Measurements from ENCODE around the gene ATG16L1.

ATG16L1 gene

DNA sequence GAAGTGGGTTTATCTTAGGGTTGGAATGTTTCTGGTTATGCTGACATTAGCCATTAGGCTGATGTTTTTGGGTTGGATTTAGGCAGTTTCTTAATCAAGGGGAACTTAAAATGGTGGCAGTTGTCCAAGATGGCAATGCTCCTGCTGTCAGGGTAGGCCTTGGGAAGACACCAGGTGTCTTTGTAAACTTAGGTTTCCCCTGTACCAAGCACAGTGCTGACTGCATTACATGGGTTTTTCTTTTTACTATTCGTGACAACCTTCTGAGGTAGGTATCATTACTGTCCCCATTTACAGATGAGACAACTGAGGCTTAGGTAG, 528 bp upstream of the ATG16L1 start:
- H3K4me3 ChIP-seq (ENCODE audit: low read depth, low read length) = peak overlapping the region; percentile 89
- DNase-seq (ENCODE audit: low read depth) = no peak

DNA sequence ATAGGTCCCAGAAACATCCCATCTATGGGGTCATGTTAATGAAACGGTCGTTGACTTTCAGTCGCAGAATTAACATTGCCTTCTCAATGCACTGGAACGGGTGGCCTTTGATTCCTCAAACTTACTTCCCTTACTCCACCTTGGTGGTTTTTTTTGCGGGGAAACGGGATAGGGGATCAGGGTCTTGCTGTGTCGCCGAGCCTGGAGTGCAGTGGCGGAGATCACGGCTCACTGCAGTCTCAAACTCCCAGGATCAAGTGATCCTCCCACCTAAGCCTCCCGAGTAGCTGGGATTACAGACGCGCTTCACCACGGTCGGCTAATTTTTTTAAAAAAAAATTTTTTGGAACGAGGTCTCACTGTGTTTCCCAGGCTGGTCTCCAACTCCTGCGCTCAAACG, 754 bp downstream of the ATG16L1 start:
- peak overlapping the region; percentile 89 for H3K4me3 ChIP-seq (ENCODE audit: low read depth, low read length)
- DNase-seq (ENCODE audit: low read depth) = no peak

DNA sequence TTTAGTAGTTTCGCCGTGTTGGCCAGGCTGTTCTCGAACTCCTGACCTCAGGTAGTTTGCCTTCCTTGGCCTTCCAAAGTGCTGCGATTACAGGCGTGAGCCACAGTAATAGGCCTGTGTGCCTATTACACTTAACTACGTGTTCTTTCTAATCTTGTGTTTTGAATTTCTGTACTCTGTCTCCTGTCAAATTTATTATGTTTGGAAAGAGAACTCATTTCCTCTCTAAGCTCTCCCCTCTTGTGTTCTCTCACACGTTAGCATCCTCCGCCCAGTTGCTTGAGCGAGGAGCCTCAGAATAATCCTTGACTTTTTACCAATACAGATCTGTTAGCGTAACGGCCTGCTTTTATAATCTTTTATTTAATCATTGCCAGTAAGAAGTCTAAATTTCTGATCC, 3.7 kb downstream of the ATG16L1 start:
- H3K4me3 ChIP-seq (ENCODE audit: low read depth, low read length) = no peak overlapping the region
- DNase-seq (ENCODE audit: low read depth) = no peak

DNA sequence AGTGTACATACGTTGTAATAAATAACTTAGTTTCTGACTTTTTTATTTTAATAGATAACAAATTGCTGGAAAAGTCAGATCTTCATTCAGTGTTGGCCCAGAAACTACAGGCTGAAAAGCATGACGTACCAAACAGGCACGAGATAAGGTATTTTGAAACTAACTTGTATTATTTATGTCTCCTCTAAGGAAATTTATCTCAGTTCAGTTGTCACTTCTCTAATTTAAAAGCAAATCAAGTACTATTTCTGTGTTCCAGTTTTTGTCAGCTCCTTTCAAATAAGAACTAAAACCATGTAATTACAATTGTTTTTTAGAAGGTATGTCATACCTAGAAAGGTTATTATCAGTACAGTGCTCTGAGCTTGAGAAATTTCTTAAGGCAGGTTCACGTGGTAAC, 4.6 kb downstream of the ATG16L1 start:
- H3K4me3 ChIP-seq (ENCODE audit: low read depth, low read length) = no peak overlapping the region

DNA sequence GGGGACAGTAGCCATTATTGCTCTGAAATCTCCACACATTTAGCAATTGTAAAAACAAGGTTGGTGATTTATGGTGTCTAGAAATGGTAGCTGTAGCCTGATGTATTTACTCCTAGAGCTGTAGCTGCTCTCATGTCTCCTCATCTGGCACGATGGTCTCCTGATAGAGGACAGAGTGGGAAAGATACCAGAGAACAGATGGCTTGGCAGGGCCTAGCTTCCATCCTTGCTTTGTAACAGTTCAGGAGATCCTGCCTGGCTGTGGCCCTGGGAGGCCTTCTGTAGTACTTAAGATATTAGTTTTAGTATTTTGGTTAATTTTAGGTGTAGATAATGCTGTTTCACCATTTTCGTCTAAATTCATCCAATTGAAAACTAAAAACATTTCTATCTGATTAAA, 6.7 kb downstream of the ATG16L1 start:
- no peak overlapping the region for H3K4me3 ChIP-seq (ENCODE audit: low read depth, low read length)
- DNase-seq (ENCODE audit: low read depth) = no peak

More for the DNA sequence above, 4.6 kb downstream of the ATG16L1 start:
- no peak for DNase-seq (ENCODE audit: low read depth)

DNA sequence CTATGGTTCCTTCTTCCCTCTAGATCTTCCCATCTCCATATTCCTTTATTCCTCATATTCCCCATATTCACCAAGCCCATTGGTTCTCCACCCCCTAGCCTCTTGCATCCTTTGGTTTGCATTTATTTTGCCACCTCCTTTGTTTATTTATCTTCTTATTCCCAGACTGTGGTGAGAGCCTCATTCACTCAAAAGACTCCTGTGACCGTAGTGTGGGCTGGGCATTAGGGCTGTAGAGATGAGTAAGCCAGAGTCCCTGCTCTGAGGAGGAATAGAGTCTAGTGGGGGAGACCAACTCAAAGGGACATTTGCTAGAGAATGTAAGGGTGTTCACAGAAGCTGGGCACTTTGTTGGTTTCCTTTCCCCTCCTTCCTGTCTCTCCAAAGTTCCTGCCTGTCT, 8.3 kb downstream of the ATG16L1 start:
- no peak overlapping the region for H3K4me3 ChIP-seq (ENCODE audit: low read depth, low read length)
- no peak for DNase-seq (ENCODE audit: low read depth)

DNA sequence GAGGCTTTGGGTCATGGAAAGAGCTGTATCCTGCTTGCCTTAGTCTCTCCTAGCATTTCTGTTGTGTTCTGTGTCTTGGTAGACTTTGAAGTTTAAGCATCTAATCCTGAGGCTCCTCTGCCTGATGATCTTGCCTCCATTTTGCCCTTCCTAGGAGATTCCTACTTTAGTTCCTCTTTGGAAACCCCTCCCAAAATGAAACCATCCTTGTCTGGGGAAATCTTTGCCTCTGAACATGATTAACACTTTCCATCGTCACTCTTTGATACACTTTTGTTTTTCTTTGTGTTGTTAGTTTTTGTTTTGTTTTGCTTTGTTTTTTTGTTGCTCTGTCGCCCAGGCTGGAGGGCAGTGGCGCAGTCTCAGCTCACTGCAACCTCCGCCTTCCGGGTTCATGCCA, 9.2 kb downstream of the ATG16L1 start:
- H3K4me3 ChIP-seq (ENCODE audit: low read depth, low read length) = no peak overlapping the region
- no peak for DNase-seq (ENCODE audit: low read depth)

DNA sequence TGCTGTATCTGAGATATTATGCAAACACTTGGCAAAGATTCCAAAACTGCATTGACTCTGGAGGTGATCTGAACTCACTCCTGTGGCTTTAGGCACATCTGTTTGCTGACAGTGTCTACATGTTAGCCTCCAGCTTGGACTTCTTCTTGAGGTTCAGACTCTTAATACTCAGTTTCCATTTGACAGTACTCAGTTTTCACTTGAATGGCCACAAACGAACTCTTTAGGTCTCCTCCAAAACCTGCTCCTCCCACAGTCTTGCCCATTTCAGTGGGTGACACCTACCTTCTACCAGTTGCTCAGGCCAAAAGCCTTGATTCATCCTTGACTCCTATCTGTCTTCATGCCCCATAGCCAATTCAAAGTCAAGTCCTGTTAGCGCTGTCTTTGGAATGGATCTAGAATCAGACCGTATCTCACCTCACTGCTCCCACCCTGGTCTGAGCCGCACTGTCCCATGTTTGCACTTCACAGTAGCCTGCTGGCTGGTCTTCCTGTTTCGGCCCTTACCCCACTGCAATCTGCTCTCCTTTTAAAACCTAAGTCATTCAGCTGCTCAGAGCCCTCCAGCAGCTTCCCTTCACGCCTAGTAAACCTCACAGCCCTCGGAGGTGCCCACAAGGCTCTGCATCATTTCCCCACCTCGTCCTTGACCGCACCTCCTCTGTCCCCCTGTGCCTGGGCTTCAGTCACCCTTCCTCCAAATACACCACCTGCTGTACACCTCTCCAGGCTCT, 10.5 kb downstream of the ATG16L1 start:
- no peak for DNase-seq (ENCODE audit: low read depth)

DNA sequence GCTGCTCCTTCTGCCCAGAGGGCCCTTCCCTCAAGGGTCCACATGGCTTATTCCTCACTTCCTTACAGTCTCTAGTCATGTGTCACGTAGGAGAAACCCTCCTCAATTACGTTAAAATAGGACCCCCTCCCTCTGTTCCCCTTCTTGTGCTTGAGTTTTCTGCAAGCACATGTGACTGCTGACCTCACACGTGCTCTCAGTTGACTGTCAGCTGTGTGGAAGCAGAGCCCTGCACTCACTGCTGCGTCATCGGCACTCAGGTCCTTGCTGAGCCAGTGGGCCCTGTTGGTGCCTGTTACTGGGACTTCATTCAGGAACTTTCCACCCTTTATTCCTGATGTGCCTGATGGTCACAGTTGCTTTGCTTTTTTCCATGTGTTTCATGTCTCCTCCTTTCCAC, 11.1 kb downstream of the ATG16L1 start:
- DNase-seq (ENCODE audit: low read depth) = no peak

More for the DNA sequence above, 10.5 kb downstream of the ATG16L1 start:
- no peak overlapping the region for H3K4me3 ChIP-seq (ENCODE audit: low read depth, low read length)

DNA sequence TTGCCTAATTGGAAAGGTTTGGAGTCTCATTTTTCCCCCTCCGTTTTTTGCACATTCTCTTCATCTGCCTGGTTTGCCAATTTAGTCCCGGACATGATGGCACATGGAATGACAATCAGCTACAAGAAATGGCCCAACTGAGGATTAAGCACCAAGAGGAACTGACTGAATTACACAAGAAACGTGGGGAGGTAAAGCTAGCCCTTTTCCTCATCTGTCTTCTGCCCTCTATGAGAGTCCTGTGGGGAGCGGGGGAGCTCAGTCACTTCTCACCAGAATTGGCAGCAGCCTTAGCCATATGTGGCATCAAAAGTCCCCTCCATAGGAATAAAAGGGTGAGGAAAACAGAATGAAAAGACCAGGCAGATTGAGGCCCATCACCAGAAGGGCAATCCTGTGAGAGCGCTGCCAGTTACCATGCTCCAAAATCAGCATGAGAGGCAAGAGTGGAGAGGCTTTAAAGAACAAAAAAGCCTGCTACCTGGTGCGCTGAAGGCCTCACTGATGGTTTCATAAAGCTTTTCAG, 11.6 kb downstream of the ATG16L1 start:
- no peak overlapping the region for H3K4me3 ChIP-seq (ENCODE audit: low read depth, low read length)
- DNase-seq (ENCODE audit: low read depth) = no peak

More for the DNA sequence above, 11.1 kb downstream of the ATG16L1 start:
- H3K4me3 ChIP-seq (ENCODE audit: low read depth, low read length) = no peak overlapping the region

DNA sequence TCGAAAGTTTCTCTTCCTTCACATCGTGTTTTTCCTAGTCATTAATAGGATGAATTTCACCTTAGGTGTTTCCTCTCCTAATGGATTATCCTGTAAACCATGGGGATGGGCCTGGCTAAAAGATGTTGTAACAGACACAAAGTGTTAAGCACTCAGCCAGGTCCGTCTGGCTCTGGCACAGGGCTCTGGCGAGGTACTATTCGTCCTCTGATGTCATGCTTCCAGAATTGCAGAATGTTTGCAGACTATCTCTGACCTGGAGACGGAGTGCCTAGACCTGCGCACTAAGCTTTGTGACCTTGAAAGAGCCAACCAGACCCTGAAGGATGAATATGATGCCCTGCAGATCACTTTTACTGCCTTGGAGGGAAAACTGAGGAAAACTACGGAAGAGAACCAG, 13.2 kb downstream of the ATG16L1 start:
- H3K4me3 ChIP-seq (ENCODE audit: low read depth, low read length) = no peak overlapping the region
- DNase-seq (ENCODE audit: low read depth) = no peak

DNA sequence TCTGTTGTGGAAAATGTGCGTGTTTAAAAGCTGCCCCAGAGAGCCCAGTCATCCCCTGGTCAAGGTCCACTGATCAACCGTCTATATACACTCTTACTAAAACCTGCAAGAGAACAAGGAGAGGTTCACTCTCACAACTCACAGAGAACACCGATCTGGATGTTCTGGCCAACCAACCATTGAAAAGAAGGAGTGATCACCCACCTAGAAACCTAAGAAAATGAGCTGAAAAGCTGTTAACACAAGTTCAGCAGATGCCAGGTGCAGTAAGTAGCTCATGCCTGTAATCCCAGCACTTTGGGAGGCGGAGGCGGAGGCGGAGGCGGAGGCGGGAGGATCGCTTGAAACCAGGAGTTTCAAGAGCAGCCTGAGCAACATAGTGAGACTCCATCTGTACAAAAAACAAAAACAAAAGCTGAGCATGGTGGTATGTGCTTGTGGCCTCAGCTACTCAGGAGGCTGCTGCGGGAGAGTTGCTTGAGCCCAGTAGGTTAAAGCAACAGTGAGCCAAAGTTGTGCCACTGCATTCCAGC, 14.5 kb downstream of the ATG16L1 start:
- DNase-seq (ENCODE audit: low read depth) = no peak

DNA sequence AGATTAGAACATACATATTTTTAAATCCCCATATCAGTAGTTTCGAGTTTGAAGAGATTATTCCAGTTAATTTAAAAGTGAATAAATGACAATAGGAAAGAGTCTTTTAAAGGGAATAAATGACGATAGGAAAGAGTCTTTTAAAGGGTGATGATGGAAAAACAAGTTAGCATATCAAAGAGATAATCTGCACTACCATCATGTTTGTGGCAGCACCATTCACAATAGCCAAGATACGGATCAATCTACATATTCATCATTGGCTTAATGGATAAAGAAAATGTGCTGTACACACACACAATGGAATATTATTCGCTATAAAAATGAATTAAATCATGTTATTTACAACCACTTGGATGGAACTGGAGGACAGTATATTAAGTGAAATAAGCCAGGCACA, 15.0 kb downstream of the ATG16L1 start:
- no peak overlapping the region for H3K4me3 ChIP-seq (ENCODE audit: low read depth, low read length)

More for the DNA sequence above, 14.5 kb downstream of the ATG16L1 start:
- H3K4me3 ChIP-seq (ENCODE audit: low read depth, low read length) = no peak overlapping the region

DNA sequence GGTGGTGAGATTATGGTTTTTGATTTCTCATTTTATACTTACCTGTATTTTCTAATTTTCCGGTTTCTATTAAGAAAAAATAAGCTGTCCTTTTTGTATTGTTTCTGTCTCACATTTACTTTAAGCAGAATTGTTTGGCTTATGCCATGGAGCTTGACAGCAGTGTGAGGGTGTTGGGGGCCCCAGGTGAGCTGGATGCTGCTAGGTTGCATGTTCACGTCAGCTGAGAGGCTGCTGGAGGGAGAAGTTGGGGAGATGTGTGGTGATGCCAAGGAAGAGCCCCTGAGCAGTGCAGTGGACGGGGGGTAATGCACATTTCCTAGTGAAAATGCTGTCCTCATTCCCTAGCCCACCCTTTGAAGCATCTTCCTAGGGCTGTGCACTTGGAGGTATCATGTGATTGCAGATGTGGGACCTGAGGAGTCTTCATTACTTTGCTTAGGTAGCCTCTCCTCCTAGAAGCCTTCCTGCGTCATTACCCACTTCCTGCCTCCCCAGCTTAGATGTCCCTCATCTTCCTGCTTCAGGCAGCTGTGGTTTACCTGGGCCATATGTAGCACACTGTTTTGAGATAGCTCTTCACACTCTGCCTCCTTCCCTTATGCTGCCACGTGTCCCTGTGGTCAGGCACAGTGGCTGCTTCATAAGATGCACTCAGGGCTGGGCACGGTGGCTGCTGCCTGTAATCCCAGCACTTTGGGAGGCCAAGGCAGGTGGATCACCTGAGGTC, 16.2 kb downstream of the ATG16L1 start:
- H3K4me3 ChIP-seq (ENCODE audit: low read depth, low read length) = no peak overlapping the region
- DNase-seq (ENCODE audit: low read depth) = no peak

More for the DNA sequence above, 15.0 kb downstream of the ATG16L1 start:
- DNase-seq (ENCODE audit: low read depth) = no peak

DNA sequence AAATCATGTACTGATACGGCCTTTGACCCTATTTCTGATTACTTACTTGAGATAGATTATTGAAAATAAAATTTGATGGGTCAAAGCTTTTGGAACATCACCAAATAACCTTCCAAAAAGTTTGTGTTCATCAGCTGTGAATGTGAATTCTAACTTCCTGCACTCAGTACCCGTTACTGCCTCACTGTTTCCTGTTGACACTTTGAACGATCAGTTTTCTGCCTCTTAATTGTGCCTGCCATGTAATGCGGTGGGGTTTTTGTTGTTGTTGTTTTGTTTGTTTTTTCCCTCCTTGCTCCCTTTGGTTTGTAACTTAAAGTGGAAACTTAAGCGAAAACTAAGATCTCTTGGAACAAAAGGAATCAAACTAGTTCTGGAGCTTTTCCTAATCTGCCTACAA, 18.9 kb downstream of the ATG16L1 start:
- H3K4me3 ChIP-seq (ENCODE audit: low read depth, low read length) = no peak overlapping the region
- no peak for DNase-seq (ENCODE audit: low read depth)

DNA sequence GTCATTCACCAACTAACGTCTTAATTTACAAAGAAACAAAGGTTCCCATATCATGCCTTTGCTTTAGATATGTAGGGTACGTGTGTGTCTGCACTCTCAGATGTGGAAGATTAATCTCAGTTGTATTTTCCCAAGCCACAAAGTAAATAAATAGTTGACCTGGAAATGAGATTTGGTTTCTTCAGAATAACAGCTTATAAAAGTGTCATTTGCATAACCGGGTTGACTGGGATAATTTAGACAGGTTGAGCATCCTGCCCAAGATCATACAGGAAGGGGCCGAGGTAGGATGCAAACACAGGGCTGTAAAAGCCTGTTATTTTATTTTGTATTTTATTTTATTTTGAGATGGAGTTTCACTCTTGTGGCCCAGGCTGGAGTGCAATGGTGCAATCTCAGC, 19.5 kb downstream of the ATG16L1 start:
- no peak overlapping the region for H3K4me3 ChIP-seq (ENCODE audit: low read depth, low read length)
- no peak for DNase-seq (ENCODE audit: low read depth)

DNA sequence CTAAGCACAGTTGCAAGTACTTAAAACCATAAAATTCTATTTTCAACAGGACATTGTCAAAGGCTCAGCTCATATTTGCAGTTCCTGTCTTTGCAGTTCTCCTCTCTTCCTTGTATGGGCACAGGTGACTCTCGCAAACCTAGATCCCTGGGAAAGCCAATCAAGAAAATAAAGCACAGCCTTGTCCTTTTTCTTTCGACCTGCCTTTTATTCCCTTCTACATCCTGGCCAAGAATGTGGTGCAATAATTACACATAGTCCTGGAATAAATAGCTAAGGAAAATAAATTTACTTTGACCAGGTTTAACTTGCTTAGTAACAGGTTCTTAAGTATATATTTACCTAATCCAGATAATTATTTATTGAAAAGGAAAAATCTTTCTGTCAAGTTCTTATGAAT, 20.2 kb downstream of the ATG16L1 start:
- H3K4me3 ChIP-seq (ENCODE audit: low read depth, low read length) = no peak overlapping the region
- DNase-seq (ENCODE audit: low read depth) = no peak

DNA sequence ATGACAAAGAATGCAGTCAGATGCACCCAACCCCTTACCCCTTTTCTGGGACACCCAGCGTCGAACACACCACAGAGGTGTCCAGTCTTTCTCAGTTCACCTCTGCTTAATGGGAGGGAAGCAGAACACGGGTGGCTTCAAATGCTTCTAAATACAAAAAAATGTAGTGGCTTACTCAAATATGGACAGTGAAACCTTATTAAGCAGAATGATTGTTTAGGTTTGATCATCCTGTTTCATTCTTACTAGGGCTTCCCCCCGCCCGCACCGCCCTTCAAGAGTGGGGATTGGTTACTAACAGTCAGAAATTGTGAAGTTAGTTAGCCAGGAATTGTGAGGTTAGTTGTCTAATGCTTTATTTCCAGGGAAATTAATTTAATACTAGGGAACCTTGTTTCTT, 21.6 kb downstream of the ATG16L1 start:
- H3K4me3 ChIP-seq (ENCODE audit: low read depth, low read length) = no peak overlapping the region
- no peak for DNase-seq (ENCODE audit: low read depth)

DNA sequence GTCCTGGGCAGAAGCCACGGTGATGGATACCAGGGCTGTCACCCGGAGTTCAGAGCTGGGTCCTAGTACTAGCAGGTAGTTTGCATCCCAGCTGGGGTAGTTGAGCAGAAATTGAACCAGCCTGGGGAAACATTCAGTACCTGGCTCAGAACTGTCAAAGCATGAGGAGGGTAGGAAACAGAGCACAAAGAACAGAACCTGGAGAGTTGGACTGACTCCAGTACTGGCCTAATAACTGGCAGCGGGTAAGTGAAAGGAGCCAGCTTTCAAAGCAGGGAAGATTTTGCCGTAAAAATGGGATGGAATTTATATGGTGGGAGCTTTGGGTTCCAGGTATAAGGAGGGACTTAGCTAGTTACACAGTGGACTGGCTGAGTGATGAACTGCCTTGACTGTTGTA, 23.8 kb downstream of the ATG16L1 start:
- no peak for DNase-seq (ENCODE audit: low read depth)
- no peak overlapping the region for H3K4me3 ChIP-seq (ENCODE audit: low read depth, low read length)

DNA sequence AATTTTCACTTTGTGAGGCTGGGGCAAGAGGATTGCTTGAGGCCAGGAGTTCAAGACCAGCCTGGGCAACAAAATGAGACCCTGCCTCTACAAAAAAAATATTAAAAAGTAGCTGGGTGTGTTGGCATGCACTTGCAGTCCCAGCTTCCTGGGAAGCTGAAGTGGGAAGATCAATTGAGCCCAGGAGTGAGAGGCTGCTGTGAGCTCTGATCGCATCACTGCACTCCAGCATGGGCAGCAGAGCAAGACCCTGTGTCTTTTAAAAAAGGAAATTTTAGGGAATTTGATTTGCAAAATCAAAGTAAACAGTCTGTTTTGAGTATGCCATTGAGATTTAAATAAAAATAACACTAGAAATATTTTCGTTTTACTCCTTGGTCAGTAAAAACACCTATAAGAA, 27.4 kb downstream of the ATG16L1 start:
- no peak overlapping the region for H3K4me3 ChIP-seq (ENCODE audit: low read depth, low read length)
- no peak for DNase-seq (ENCODE audit: low read depth)
